ENCODE data around the gene BCKDHA. TPM values are rescaled to one million over a fixed set of nuclear protein-coding genes. Genes with fewer than 3 reads are reported as not detected.

The BCKDHA gene
- total and polyA plus RNA-seq, 9 donors, result 3.8 to 43.8 (median 19.0) TPM

DNA sequence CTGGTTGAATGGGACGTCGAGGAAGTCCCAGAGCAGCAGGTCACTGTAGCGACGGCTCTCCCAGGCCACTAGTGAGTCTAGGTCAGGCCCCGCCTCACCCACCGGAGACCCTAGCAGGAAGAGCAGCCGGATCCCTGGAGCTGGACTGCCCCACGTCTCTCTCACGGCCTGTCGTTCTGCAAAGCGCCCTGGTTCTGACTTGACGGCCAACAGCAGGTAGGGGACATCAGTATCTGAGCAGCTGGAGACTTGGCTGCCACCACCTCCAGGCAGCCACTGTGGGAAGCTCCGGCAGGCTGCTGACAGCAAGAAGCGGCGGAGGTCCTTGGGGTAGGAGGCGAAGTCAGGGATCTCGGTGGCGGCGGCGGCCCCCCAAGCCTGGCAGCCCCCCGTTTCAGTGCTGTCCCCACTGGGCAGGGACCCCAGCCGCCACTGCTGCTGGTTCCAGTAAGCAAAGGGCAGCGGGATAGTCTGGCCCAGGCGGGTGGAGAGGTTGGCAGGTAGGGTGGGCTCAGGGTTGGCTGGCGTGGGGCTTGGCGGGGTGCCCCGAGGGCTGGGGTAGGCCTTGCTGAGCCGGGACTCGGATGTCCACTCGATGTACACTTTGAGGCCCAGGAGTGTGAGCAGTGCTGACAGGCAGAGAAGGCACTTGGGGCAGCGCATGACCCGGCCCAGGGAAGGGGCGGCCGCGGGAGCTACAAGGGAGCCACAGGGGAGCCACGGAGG, 28.7 kb downstream of the BCKDHA start:
- no peak for TF ChIP-seq EP300 (IDR thresholded peaks at IDR 0.05)
- peaks cover 6% of the 10 kb centered on the region for H3K4me1 ChIP-seq (ENCODE audit: insufficient read depth)
- H3K4me3 ChIP-seq, result peak overlapping the region; percentile 54
- 82 to 90% (median 83%) methylated on average over 36 of the region's 36 CpGs for WGBS, 3 donors
- H3K9me3 ChIP-seq, result no peaks in the 10 kb centered on the region
- H3K27me3 ChIP-seq, result no peaks in the 10 kb centered on the region
- peak overlapping the region; percentile 22 to 68 for H3K27ac ChIP-seq
- peak in 4 of 5 donors; percentile 36 to 58 (median 50) for DNase-seq
- intact Hi-C loops (cut with DNase I), result no loop called here
- no peaks in the 10 kb centered on the region for H3K36me3 ChIP-seq

DNA sequence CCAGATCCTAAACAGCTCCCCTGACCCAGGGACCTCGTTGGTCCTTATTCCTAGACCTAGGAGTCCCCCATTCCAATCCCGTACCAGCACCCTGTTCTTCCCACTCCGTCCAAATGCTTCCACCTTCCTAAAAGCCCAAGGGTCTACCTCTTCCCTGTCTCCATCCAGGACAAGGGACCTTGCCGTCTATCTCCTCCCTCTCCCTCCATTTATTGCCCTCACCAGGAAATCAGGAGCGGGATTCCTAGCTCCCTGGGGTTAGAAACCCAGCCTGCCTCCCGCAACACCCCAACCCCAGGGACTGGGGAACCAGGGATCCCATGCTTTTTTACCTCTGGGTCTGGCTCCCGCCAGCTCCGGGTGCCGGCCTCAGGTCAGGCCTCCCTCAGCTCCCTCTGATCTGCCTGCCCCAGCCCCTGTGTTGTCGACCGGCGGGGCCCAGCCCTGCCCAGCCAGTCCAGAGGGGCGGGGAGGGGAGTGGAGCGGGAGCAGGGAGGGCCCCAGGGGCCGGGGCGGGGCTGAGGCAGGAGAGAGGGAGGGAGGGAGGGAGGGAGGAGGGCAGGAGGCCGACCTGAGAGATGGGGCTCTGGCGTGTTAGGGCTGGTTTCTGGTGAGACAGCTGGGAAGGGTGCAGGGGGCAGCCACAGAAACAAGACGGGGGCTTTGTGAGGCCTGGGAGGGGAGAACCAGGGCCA, 29.5 kb downstream of the BCKDHA start, which contains the start of gene B3GNT8:
Gene B3GNT8, minus strand, starts transcription at position 423 of the 695 bp plus-strand sequence. CDS start 596 bp downstream, outside the sequence.
- Histone ChIP-seq H3K9me3 (no peaks in the 10 kb centered on the region), H3K27me3 (no peaks in the 10 kb centered on the region), H3K4me1 (ENCODE audit: insufficient read depth) (peaks cover 6% of the 10 kb centered on the region), H3K27ac (peak within 1 kb of the TSS; percentile 22 to 68), H3K36me3 (no peaks in the 10 kb centered on the region), H3K4me3 (peak within 1 kb of the TSS; percentile 54)
- WGBS, 3 donors, result 15 to 22% (median 18%) methylated on average over 17 to 19 of the region's 19 CpGs
- peak; percentile 76 to 86 (median 83) for DNase-seq
- intact Hi-C loops (cut with DNase I), result no loop called here
- TF ChIP-seq, protein P1, sequence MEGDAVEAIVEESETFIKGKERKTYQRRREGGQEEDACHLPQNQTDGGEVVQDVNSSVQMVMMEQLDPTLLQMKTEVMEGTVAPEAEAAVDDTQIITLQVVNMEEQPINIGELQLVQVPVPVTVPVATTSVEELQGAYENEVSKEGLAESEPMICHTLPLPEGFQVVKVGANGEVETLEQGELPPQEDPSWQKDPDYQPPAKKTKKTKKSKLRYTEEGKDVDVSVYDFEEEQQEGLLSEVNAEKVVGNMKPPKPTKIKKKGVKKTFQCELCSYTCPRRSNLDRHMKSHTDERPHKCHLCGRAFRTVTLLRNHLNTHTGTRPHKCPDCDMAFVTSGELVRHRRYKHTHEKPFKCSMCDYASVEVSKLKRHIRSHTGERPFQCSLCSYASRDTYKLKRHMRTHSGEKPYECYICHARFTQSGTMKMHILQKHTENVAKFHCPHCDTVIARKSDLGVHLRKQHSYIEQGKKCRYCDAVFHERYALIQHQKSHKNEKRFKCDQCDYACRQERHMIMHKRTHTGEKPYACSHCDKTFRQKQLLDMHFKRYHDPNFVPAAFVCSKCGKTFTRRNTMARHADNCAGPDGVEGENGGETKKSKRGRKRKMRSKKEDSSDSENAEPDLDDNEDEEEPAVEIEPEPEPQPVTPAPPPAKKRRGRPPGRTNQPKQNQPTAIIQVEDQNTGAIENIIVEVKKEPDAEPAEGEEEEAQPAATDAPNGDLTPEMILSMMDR (IDR thresholded peaks at IDR 0.05), result no peak
- no peak for TF ChIP-seq POLR2A (IDR thresholded peaks at IDR 0.05)

DNA sequence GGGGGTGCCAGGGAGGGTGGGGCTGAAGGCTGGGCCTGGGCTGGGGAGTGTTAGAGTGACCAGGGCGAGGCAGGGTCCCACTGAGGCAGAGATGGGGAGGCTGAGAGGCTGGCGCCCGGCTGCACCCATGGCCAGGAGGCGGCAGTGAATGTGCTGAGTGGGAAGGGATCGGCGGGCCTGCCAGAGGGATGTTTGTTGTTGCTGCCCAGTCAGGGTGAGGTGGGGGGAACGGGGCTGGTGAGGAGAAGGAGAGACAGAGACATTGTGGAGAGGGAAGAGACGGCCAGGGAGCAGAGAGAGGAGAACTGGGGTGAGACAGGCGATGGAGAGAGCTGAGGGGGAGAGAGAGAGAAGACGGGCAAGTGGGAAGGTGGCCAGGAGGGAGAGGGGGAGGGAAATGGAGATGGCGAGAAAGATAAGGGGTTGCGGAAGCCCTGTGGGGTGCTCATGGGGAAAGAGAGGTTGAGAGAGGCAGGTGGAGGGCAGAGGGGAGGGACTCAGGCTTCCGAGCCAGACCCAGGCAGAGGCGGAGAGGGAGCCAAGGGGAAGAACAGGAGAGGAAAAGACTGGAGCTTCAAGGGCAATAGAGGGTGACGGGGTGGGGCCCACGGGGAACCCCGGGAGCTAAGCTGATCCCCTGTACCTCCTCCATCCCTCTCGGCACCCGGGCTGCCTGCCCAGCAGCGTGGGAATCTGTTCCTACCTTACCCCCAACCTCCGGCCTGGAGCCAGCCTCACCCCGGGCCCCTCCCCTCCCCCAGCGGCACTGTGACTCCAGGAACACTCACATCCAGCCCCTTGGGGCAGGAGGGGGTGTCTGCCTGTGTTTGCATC, 30.2 kb downstream of the BCKDHA start:
- H3K27me3 ChIP-seq, result no peaks in the 10 kb centered on the region
- H3K36me3 ChIP-seq, result no peaks in the 10 kb centered on the region
- no peaks in the 10 kb centered on the region for H3K9me3 ChIP-seq
- peak in 4 of 5 donors; percentile 42 to 63 (median 56) for DNase-seq
- H3K4me3 ChIP-seq, result peak overlapping the region; percentile 54
- intact Hi-C loops (cut with DNase I), result no loop called here
- TF ChIP-seq, protein P1 (IDR thresholded peaks at IDR 0.05), result no peak
- TF ChIP-seq EP300 (IDR thresholded peaks at IDR 0.05) (no peak), POLR2A (IDR thresholded peaks at IDR 0.05) (no peak)
- peak overlapping the region; percentile 22 to 68 for H3K27ac ChIP-seq
- peaks cover 6% of the 10 kb centered on the region for H3K4me1 ChIP-seq (ENCODE audit: insufficient read depth)
- WGBS, 3 donors, result 14 to 21% (median 16%) methylated on average over 23 of the region's 23 CpGs

DNA sequence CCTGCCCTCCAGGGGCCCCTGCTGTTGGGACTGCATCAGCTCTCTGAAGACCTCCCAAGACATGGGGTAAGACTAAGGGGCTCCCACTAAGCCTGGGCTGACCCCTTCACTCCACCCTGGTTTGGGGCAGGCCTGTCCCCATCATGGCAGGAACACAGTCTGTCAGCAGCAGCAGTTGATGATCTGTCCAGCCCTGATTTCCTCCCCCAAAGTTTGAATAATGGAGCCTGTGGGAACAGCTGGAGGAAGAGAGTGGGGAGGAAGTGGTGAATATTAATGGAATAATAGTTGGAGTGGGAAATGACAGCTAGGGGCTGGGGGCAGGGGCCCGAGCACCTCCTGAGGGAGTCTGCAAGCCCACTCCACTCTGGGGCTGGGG, 30.9 kb downstream of the BCKDHA start:
- Histone ChIP-seq H3K27ac (peak overlapping the region in 1 of 2 donors; percentile 68), H3K4me3 (peak overlapping the region; percentile 54), H3K27me3 (no peaks in the 10 kb centered on the region), H3K9me3 (no peaks in the 10 kb centered on the region), H3K4me1 (ENCODE audit: insufficient read depth) (peaks cover 6% of the 10 kb centered on the region), H3K36me3 (no peaks in the 10 kb centered on the region)
- 71 to 86% (median 74%) methylated on average over 1 of the region's 1 CpG for WGBS, 3 donors
- TF ChIP-seq, protein P1 (IDR thresholded peaks at IDR 0.05), result no peak
- TF ChIP-seq POLR2A (IDR thresholded peaks at IDR 0.05), result no peak
- no peak for TF ChIP-seq EP300 (IDR thresholded peaks at IDR 0.05)
- DNase-seq, result no peak
- intact Hi-C loops (cut with DNase I), result no loop called here
